Vagina (tissue), 2 donors: ENCODE measurements around the gene TECPR1. TPM values are rescaled to one million over a fixed set of nuclear protein-coding genes. Genes with fewer than 3 reads are reported as not detected.

Experiments used
- DNase-seq, 2 donors: peaks; one replicate each; pipeline ENCODE4 v3.0.0-alpha.2; 2017; ENCODE audit errors: extremely low spot score in 2 of 2
- H3K27ac ChIP-seq: fragments of 200-600 bp; sonication (generic); one replicate; pipeline ENCODE4 v1.5.1; 2019
- H3K27me3 ChIP-seq: fragments of 200-600 bp; sonication (generic); one replicate; pipeline ENCODE4 v1.5.1; 2019
- H3K36me3 ChIP-seq, 2 donors: fragments of 200-600 bp; sonication (generic); one replicate each; pipeline ENCODE4 v1.5.1; 2017 to 2019
- H3K4me1 ChIP-seq: fragments of 200-600 bp; sonication (generic); one replicate; pipeline ENCODE4 v1.5.1; 2019
- H3K4me3 ChIP-seq, 2 donors: fragments of 200-600 bp; sonication (generic); 1 replicate in 1 of 2; 2 replicates in 1 of 2; pipeline ENCODE4 v1.5.1; 2016 to 2019
- H3K9me3 ChIP-seq: fragments of 200-600 bp; sonication (generic); one replicate; pipeline ENCODE4 v1.5.1; 2019
- CTCF ChIP-seq, 3 experiments: fragments of 450-650 bp in 2 of 3; fragments of 200-600 bp in 1 of 3; sonication (generic) in 1 of 3; IDR thresholded peaks; one replicate each; pipeline ENCODE4 v1.5.1; 2017 to 2019; ENCODE audit warnings: antibody characterized with exemption in 3 of 3, mild to moderate bottlenecking in 2 of 3, moderate library complexity in 2 of 3
- POLR2A ChIP-seq, 2 donors: fragments of 450-650 bp; IDR thresholded peaks; one replicate each; pipeline ENCODE4 v1.6.1; 2017; ENCODE audit warnings: antibody characterized with exemption in 2 of 2, mild to moderate bottlenecking in 2 of 2, moderate library complexity in 2 of 2
- POLR2AphosphoS5 ChIP-seq, 2 donors: sonication (generic); formaldehyde crosslinking; IDR thresholded peaks; one replicate each; pipeline ENCODE4 v1.9.0; 2017; ENCODE audit warnings: antibody characterized with exemption in 2 of 2, mild to moderate bottlenecking in 2 of 2, low read depth in 1 of 2; ENCODE audit not compliant: insufficient read depth in 1 of 2
- intact Hi-C: fragments of 100-400 bp; cut with DNase I; formaldehyde crosslinking; loops from one replicate; pipeline ENCODE4 v1.15.1; 2023
- total RNA-seq: library from RNA; depleted of rRNA; stranded (reverse); fragments of >200 nt; gene quantifications from one replicate; pipeline ENCODE4 v1.2.3, GENCODE V29; 2016

The TECPR1 gene
- total RNA-seq, 1 donor from 2014 or later: 19.6 TPM

- intact Hi-C loops: no loop called here
- H3K4me1 ChIP-seq: peaks cover 15% of the 10 kb centered on the region
- no peak overlapping the region for H3K27ac ChIP-seq
- no peak for DNase-seq
- H3K9me3 ChIP-seq: no peaks in the 10 kb centered on the region
- no peak for TF ChIP-seq CTCF (IDR thresholded peaks at IDR 0.05)
- TF ChIP-seq POLR2AphosphoS5 (IDR thresholded peaks at IDR 0.05; ENCODE audit: insufficient read depth in 1 of 2, low read depth in 1 of 2): no peak
- no peak for TF ChIP-seq POLR2A (IDR thresholded peaks at IDR 0.05)
- H3K27me3 ChIP-seq: no peaks in the 10 kb centered on the region
- no peak overlapping the region for H3K4me3 ChIP-seq
- no peaks in the 10 kb centered on the region for H3K36me3 ChIP-seq
These were observed 4.4 kb upstream of the TECPR1 start for GRCh38 chr7:98256431-98256830.

- H3K4me3 ChIP-seq: no peak overlapping the region
- no peak for DNase-seq
- no peak overlapping the region for H3K27ac ChIP-seq
- intact Hi-C loops: loop anchor here (5.0 kb wide), 1 partner anchor 32 kb away; no protein-coding TSS in a partner anchor
- H3K9me3 ChIP-seq: no peaks in the 10 kb centered on the region
- H3K4me1 ChIP-seq: peaks cover 29% of the 10 kb centered on the region
- H3K36me3 ChIP-seq: no peaks in the 10 kb centered on the region
- no peaks in the 10 kb centered on the region for H3K27me3 ChIP-seq
- no peak for TF ChIP-seq POLR2A (IDR thresholded peaks at IDR 0.05)
- no peak for TF ChIP-seq CTCF (IDR thresholded peaks at IDR 0.05)
- TF ChIP-seq POLR2AphosphoS5 (IDR thresholded peaks at IDR 0.05; ENCODE audit: insufficient read depth in 1 of 2, low read depth in 1 of 2): no peak
These were observed 3.0 kb upstream of the TECPR1 start for GRCh38 chr7:98254951-98255610.

- no peak overlapping the region for H3K27ac ChIP-seq
These were observed 2.5 kb upstream of the TECPR1 start for GRCh38 chr7:98254516-98254915.

GRCh38 chr7:98252425-98253054 lies 508 bp upstream of the TECPR1 start:
- Histone ChIP-seq H3K36me3 (no peaks in the 10 kb centered on the region), H3K9me3 (no peaks in the 10 kb centered on the region), H3K27me3 (no peaks in the 10 kb centered on the region), H3K27ac (peak overlapping the region; percentile 68), H3K4me3 (peak overlapping the region; percentile 69 to 88), H3K4me1 (peaks cover 32% of the 10 kb centered on the region)
- DNase-seq: no peak
- TF ChIP-seq CTCF (IDR thresholded peaks at IDR 0.05) (no peak), POLR2A (IDR thresholded peaks at IDR 0.05) (no peak), POLR2AphosphoS5 (IDR thresholded peaks at IDR 0.05; ENCODE audit: insufficient read depth in 1 of 2, low read depth in 1 of 2) (no peak)
- intact Hi-C loops: loop anchor here (5.0 kb wide), 1 partner anchor 35 kb away; no protein-coding TSS in a partner anchor

More at GRCh38 chr7:98254516-98254915, 2.5 kb upstream of the TECPR1 start:
- DNase-seq: no peak
- H3K27me3 ChIP-seq: no peaks in the 10 kb centered on the region
- intact Hi-C loops: loop anchor here (5.0 kb wide), 1 partner anchor 33 kb away; no protein-coding TSS in a partner anchor
- no peak for TF ChIP-seq POLR2A (IDR thresholded peaks at IDR 0.05)
- no peak for TF ChIP-seq CTCF (IDR thresholded peaks at IDR 0.05)
- no peak for TF ChIP-seq POLR2AphosphoS5 (IDR thresholded peaks at IDR 0.05; ENCODE audit: insufficient read depth in 1 of 2, low read depth in 1 of 2)
- no peaks in the 10 kb centered on the region for H3K9me3 ChIP-seq
- H3K4me3 ChIP-seq: no peak overlapping the region
- H3K36me3 ChIP-seq: no peaks in the 10 kb centered on the region
- peaks cover 32% of the 10 kb centered on the region for H3K4me1 ChIP-seq

- Histone ChIP-seq H3K9me3 (no peaks in the 10 kb centered on the region), H3K36me3 (no peaks in the 10 kb centered on the region), H3K27me3 (no peaks in the 10 kb centered on the region), H3K4me1 (peaks cover 32% of the 10 kb centered on the region), H3K4me3 (peak overlapping the region; percentile 69 to 88), H3K27ac (peak overlapping the region; percentile 68)
- DNase-seq: no peak
- intact Hi-C loops: loop anchor here (5.0 kb wide), 1 partner anchor 36 kb away; no protein-coding TSS in a partner anchor
- TF ChIP-seq POLR2AphosphoS5 (IDR thresholded peaks at IDR 0.05; ENCODE audit: insufficient read depth in 1 of 2, low read depth in 1 of 2) (no peak), CTCF (IDR thresholded peaks at IDR 0.05) (no peak)
These were observed 816 bp downstream of the TECPR1 start for GRCh38 chr7:98251231-98251600.
